Astrocyte (in vitro differentiated cells and primary cell): ENCODE measurements around the gene HMGB4.

Source experiments
- CTCF ChIP-seq: IDR thresholded peaks from 2 replicates; pipeline ENCODE4 v1.5.1; 2011; ENCODE audit warnings: low read depth, mild to moderate bottlenecking, inconsistent platforms, low read length, moderate library complexity; ENCODE audit not compliant: insufficient read depth
- EZH2 ChIP-seq: IDR thresholded peaks from 2 replicates; pipeline ENCODE4 v1.6.1; 2012; ENCODE audit warnings: mild to moderate bottlenecking, low read length, inconsistent platforms; ENCODE audit not compliant: insufficient read depth

GRCh38 chr1:33893147-33893830 is 29.4 kb downstream of the HMGB4 start:
- no peak for TF ChIP-seq CTCF
- TF ChIP-seq EZH2, result no peak
